B cell (primary cell): Measurements from ENCODE around the gene CEMIP. TPM values are rescaled to one million over a fixed set of nuclear protein-coding genes. Genes with fewer than 3 reads are reported as not detected.

Experiments
- ATAC-seq: fragments of 200-7000 bp; cut with Tn5 transposase; one replicate; pipeline ENCODE4 v1.10.0; 2021; ENCODE audit warnings: low read depth, mild to moderate bottlenecking, moderate number of reproducible peaks, moderate library complexity
- CTCF ChIA-PET: fragments of 350-600 bp; sonication (Branson Sonifier 250); formaldehyde crosslinking; loops from one replicate; lab custom pipeline; 2021; ENCODE audit warnings: antibody characterized with exemption, inconsistent platforms; lab: Charles Lee
- POLR2A ChIA-PET: fragments of 350-600 bp; sonication (Branson Sonifier 250); formaldehyde crosslinking; loops from one replicate; lab custom pipeline; 2021; ENCODE audit warnings: antibody characterized with exemption; lab: Charles Lee
- DNase-seq: peaks from one replicate; pipeline ENCODE4 v3.0.0; 2013
- H2AFZ ChIP-seq: 2 replicates; pipeline ENCODE4 v1.6.1; 2012; ENCODE audit warnings: mild to moderate bottlenecking, low read depth, low read length; ENCODE audit not compliant: insufficient read depth, poor library complexity, severe bottlenecking
- H3K27ac ChIP-seq, 2 donors: 1 replicate in 1 of 2; 2 replicates in 1 of 2; pipeline ENCODE4 v1.5.1; 2012 to 2013; ENCODE audit warnings: low read length in 2 of 2, mild to moderate bottlenecking in 2 of 2, moderate library complexity in 1 of 2
- H3K27me3 ChIP-seq, 4 experiments: fragments of 200-600 bp in 1 of 4; sonication (generic) in 1 of 4; replicated peaks in 1 of 4; 1 replicate in 2 of 4; 2 replicates in 2 of 4; pipeline versions ENCODE4 v1.6.1 to v1.7.0; 2013 to 2016; ENCODE audit warnings: low read length in 3 of 4, mild to moderate bottlenecking in 2 of 4, mixed read lengths in 1 of 4, moderate library complexity in 1 of 4; ENCODE audit not compliant: insufficient read depth in 4 of 4, control insufficient read depth in 3 of 4; ENCODE audit errors: control extremely low read depth in 1 of 4
- H3K36me3 ChIP-seq, 2 experiments: replicated peaks in 1 of 2; 1 replicate in 1 of 2; 2 replicates in 1 of 2; pipeline versions ENCODE4 v1.6.1 to v1.7.1; 2013; ENCODE audit warnings: low read length in 1 of 2; ENCODE audit not compliant: insufficient read depth in 2 of 2, control insufficient read depth in 1 of 2; ENCODE audit errors: control extremely low read depth in 1 of 2, extremely low read depth in 1 of 2
- H3K4me1 ChIP-seq, 2 donors: fragments of 200-600 bp in 1 of 2; sonication (generic) in 1 of 2; 1 replicate in 1 of 2; 2 replicates in 1 of 2; pipeline versions ENCODE4 v1.5.1 to v1.6.1; 2013 to 2017; ENCODE audit warnings: low read length in 2 of 2; ENCODE audit not compliant: control insufficient read depth in 2 of 2, insufficient read depth in 2 of 2
- H3K4me2 ChIP-seq: replicated peaks from 2 replicates; pipeline ENCODE3; 2012; ENCODE audit warnings: mild to moderate bottlenecking, low read depth, low read length; ENCODE audit not compliant: poor library complexity, severe bottlenecking
- H3K4me3 ChIP-seq, 5 experiments: fragments of 200-600 bp in 1 of 5; sonication (generic) in 1 of 5; 1 replicate in 3 of 5; 2 replicates in 2 of 5; pipeline versions ENCODE4 v1.5.1 to v1.7.0; 2011 to 2016; ENCODE audit warnings: low read length in 4 of 5, mild to moderate bottlenecking in 4 of 5, low read depth in 2 of 5, control low read depth in 1 of 5, moderate library complexity in 1 of 5; ENCODE audit not compliant: insufficient read depth in 1 of 5; ENCODE audit errors: control extremely low read depth in 1 of 5, extremely low read depth in 1 of 5
- H3K79me2 ChIP-seq: fragments of 200-600 bp; sonication (generic); one replicate; pipeline ENCODE4 v1.6.0; 2016; ENCODE audit warnings: low read length; ENCODE audit not compliant: control insufficient read depth, insufficient read depth
- H3K9ac ChIP-seq: fragments of 200-600 bp; sonication (generic); 2 replicates; pipeline ENCODE4 v1.6.1; 2017; ENCODE audit warnings: mild to moderate bottlenecking, low read length, moderate library complexity
- H3K9me3 ChIP-seq, 3 donors: one replicate each; pipeline versions ENCODE4 v1.6.1 to v1.7.1; 2013; ENCODE audit warnings: low read length in 2 of 3; ENCODE audit not compliant: control insufficient read depth in 2 of 3, insufficient read depth in 1 of 3; ENCODE audit errors: control extremely low read depth in 1 of 3
- H4K20me1 ChIP-seq: 2 replicates; pipeline ENCODE4 v1.6.0; 2012; ENCODE audit warnings: mild to moderate bottlenecking, low read length; ENCODE audit not compliant: insufficient read depth, control insufficient read depth, poor library complexity, severe bottlenecking
- H3K27ac Mint-ChIP-seq: one replicate; pipeline ENCODE4 v1.8.0; 2021; ENCODE audit warnings: mixed read lengths
- H3K27me3 Mint-ChIP-seq: one replicate; pipeline ENCODE4 v1.8.0; 2021; ENCODE audit warnings: mixed read lengths
- H3K4me1 Mint-ChIP-seq: one replicate; pipeline ENCODE4 v1.8.0; 2021; ENCODE audit warnings: mixed read lengths
- H3K4me3 Mint-ChIP-seq: one replicate; pipeline ENCODE4 v1.8.0; 2021; ENCODE audit warnings: mixed read lengths
- H3K9me3 Mint-ChIP-seq: one replicate; pipeline ENCODE4 v1.8.0; 2022; ENCODE audit warnings: mixed read lengths; ENCODE audit not compliant: insufficient read depth
- CTCF ChIP-seq: fragments of 200-600 bp; IDR thresholded peaks from one replicate; pipeline ENCODE4 v1.8.0; 2022; ENCODE audit warnings: antibody characterized with exemption, mild to moderate bottlenecking
- EZH2 ChIP-seq: IDR thresholded peaks from 2 replicates; pipeline ENCODE4 v1.6.1; 2012; ENCODE audit warnings: borderline replicate concordance, low read depth, mild to moderate bottlenecking, moderate library complexity, low read length; ENCODE audit not compliant: insufficient read depth, poor library complexity, severe bottlenecking
- WGBS: methylation state at CpG from one replicate; pipeline ENCODE4 v1.1.5; 2013; ENCODE audit warnings: missing lambda C conversion rate; ENCODE audit not compliant: insufficient coverage; 5-methylcytosine and 5-hydroxymethylcytosine counted together
- intact Hi-C: fragments of 100-400 bp; cut with micrococcal nuclease; formaldehyde crosslinking; loops from one replicate; pipeline ENCODE4 v1.10.0; 2022
- polyA plus RNA-seq: library from polyadenylated mRNA; depleted of rRNA; stranded (reverse); fragments of >200 nt; gene quantifications from 2 replicates; pipeline ENCODE4 v1.2.3, GENCODE V29; 2012
- total RNA-seq, 2 donors: library from RNA; stranded (reverse); fragments of 120-200 nt in 1 of 2; gene quantifications; 1 replicate in 1 of 2; 2 replicates in 1 of 2; pipeline versions ENCODE4 v1.2.3 to v1.2.4, GENCODE V29; 2013 to 2022

The CEMIP gene
- total and polyA plus RNA-seq, 2 donors (not counting 1 experiment from before 2014, with no cell fraction given) = 0.32 TPM; not detected in 1

DNA sequence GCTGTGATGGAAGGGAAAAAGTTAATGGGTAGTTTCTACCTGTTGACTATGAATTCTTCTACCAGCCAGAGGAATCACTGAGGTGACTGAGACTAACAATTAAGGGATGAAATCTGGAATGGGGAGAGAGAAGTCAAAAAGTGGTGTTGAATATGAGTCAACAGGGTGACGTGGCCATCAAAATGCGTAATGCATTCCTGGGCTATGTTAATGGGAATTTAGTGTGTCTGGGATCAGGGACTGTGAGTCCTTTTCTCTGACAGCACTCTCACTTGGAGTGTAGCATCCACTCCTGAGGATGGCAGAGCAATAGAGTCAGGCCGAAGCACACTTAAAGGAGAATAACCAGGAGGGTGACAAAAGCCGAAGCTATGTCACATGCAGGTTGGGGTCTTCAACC lies 150.1 kb downstream of the CEMIP start:
- no peak for ATAC-seq
- TF ChIP-seq CTCF = no peak
- TF ChIP-seq EZH2 = no peak
- intact Hi-C loops = no loop called here
- Histone ChIP-seq H3K9ac (no peak overlapping the region), H3K79me2 (no peaks in the 10 kb centered on the region), H3K36me3 (no peaks in the 10 kb centered on the region), H3K4me3 (no peak overlapping the region), H3K4me2 (no peak overlapping the region), H3K27ac (no peak overlapping the region), H2AFZ (no peak overlapping the region), H3K9me3 (no peaks in the 10 kb centered on the region), H3K27me3 (no peaks in the 10 kb centered on the region), H4K20me1 (no peaks in the 10 kb centered on the region), H3K4me1 (no peaks in the 10 kb centered on the region)
- ChIA-PET POLR2A (no interaction called here), CTCF (interaction anchor here (1.6 kb wide), 1 partner anchor 9 kb away, joined by 3 read pairs; no protein-coding TSS in a partner anchor)
- 100% methylated on average over 3 of the region's 4 CpGs for WGBS
- H3K4me1 Mint-ChIP-seq = no peaks in the 10 kb centered on the region
- no peaks in the 10 kb centered on the region for H3K27me3 Mint-ChIP-seq
- no peak overlapping the region for H3K27ac Mint-ChIP-seq
- no peaks in the 10 kb centered on the region for H3K9me3 Mint-ChIP-seq
- no peak overlapping the region for H3K4me3 Mint-ChIP-seq
- DNase-seq = no peak

GRCh38 chr15:80929689-80930088 lies 150.5 kb downstream of the CEMIP start:
- CTCF ChIA-PET = interaction anchor here (1.6 kb wide), 1 partner anchor 9 kb away, joined by 3 read pairs; no protein-coding TSS in a partner anchor

More at GRCh38 chr15:80929689-80930088, 150.5 kb downstream of the CEMIP start:
- Histone ChIP-seq H4K20me1 (no peaks in the 10 kb centered on the region), H3K4me2 (no peak overlapping the region), H3K4me1 (no peaks in the 10 kb centered on the region), H3K27me3 (no peaks in the 10 kb centered on the region), H3K36me3 (no peaks in the 10 kb centered on the region), H3K79me2 (no peaks in the 10 kb centered on the region), H3K9ac (no peak overlapping the region), H3K27ac (no peak overlapping the region), H3K9me3 (no peaks in the 10 kb centered on the region), H2AFZ (no peak overlapping the region), H3K4me3 (no peak overlapping the region)
- intact Hi-C loops = no loop called here
- H3K4me3 Mint-ChIP-seq = no peak overlapping the region
- 93% methylated on average over 4 of the region's 4 CpGs for WGBS
- POLR2A ChIA-PET = no interaction called here
- no peaks in the 10 kb centered on the region for H3K9me3 Mint-ChIP-seq
- no peak overlapping the region for H3K27ac Mint-ChIP-seq
- no peaks in the 10 kb centered on the region for H3K4me1 Mint-ChIP-seq
- ATAC-seq (no peak), DNase-seq (no peak)
- no peaks in the 10 kb centered on the region for H3K27me3 Mint-ChIP-seq
- TF ChIP-seq CTCF (no peak), EZH2 (no peak)
